ENCODE measurements around the gene SRP68.
A peak's percentile ranks its signal among the peaks of the same experiment; 100 is the strongest.

Gene SRP68

DNA sequence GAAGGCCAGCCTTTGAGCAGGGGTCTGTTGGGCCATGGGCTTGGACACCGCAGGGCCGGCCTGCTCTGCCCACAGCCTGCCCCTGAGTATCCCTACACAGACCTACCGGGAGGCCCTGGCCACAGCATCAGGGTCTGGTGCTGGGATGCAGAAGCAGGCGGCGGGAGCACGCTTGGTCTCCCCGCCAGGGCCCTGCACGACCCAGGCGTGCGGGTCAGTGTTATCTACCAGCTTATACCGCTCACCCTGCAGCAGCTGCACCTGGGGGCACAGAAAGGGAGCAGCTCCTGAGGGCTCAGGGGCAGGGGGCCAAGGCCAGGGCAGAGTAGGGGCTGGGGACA, 54.0 kb downstream of the SRP68 start:
- H3K4me3 ChIP-seq (ENCODE audit: low read length) = no peak overlapping the region
- H3K79me1 ChIP-seq (ENCODE audit: low read length) = no peaks in the 10 kb centered on the region
- WGBS (ENCODE audit: extremely low coverage, insufficient coverage, low lambda C conversion rate) = no CpG with 5 or more reads among the region's 11 CpGs
- no peak overlapping the region for H4K5ac ChIP-seq (ENCODE audit: low read length)
- no peaks in the 10 kb centered on the region for H3K36me3 ChIP-seq (ENCODE audit: control insufficient read depth, insufficient read depth, low read length)
- DNase-seq = no peak
- H4K8ac ChIP-seq (ENCODE audit: low read depth, low read length) = no peak overlapping the region
- no peak overlapping the region for H2BK120ac ChIP-seq (ENCODE audit: low read depth, low read length)
- no peak overlapping the region for H3K56ac ChIP-seq (ENCODE audit: low read length)
- no peak overlapping the region for H2AK5ac ChIP-seq (ENCODE audit: low read length)
- H3K79me2 ChIP-seq (ENCODE audit: control insufficient read depth, insufficient read depth, low read length) = no peaks in the 10 kb centered on the region
- no peak overlapping the region for H3K9ac ChIP-seq (ENCODE audit: low read length)
- H2BK15ac ChIP-seq (replicated peaks; ENCODE audit: low read depth) = no peak overlapping the region
- H3K27ac ChIP-seq (ENCODE audit: low read depth, low read length) = no peak overlapping the region
- no peaks in the 10 kb centered on the region for H3K4me1 ChIP-seq (ENCODE audit: control insufficient read depth, low read depth, low read length)
- no peak overlapping the region for H3K4me2 ChIP-seq (ENCODE audit: low read length)
- no peak overlapping the region for H3K4ac ChIP-seq (ENCODE audit: low read depth, low read length)
- H3K18ac ChIP-seq (ENCODE audit: low read length) = no peak overlapping the region
- H3K23ac ChIP-seq (ENCODE audit: low read length) = no peak overlapping the region
- no peaks in the 10 kb centered on the region for H3K27me3 ChIP-seq (ENCODE audit: insufficient read depth, low read length, poor library complexity)
- no peak overlapping the region for H2BK5ac ChIP-seq (ENCODE audit: low read length)

DNA sequence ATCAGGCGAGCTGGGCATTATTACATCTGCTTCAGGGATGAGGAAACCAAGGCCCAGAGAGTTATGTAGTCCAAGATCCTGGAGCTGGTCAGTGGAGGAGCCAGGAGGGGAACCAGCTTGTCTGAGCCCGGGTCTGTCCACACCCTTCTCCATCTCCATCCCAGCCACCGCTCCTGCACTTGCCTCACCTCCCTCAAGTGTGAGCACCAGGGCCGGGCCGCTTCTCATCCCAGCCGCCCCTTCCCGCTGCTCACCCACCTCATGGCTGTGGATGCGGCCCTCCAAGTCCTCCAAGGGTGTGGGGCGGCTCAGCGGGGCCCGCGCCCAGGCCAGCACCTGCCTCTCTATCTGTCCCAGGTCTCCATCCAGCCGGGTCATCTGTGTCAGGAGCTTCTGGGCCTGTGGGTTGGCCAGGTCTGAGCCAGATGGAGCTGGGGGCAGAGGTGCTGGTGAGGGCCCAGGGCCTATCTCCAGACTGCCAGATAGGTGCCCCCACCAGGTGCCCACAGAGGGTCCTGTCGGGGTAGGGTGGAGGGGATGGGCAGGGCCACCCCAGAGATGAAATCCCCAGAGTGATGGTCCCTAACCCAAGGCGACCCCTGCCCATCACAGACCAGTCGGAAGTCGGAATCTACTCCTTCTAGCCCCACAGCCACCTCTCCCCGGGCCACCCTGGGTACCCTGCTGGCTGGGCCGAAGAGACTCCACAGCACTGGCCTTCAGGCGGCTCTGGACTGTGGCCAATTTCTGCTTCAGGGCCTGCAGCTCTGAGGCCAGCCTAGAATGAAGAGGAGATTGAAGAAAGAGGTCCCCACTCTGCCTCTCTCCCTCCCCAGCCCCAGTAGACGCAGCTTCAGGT, 54.6 kb downstream of the SRP68 start:
- Histone ChIP-seq H4K8ac (ENCODE audit: low read depth, low read length) (no peak overlapping the region), H3K4me1 (ENCODE audit: control insufficient read depth, low read depth, low read length) (no peaks in the 10 kb centered on the region), H3K27ac (ENCODE audit: low read depth, low read length) (no peak overlapping the region), H3K9ac (ENCODE audit: low read length) (no peak overlapping the region), H2AK5ac (ENCODE audit: low read length) (no peak overlapping the region), H3K79me2 (ENCODE audit: control insufficient read depth, insufficient read depth, low read length) (no peaks in the 10 kb centered on the region), H3K4me2 (ENCODE audit: low read length) (no peak overlapping the region), H3K79me1 (ENCODE audit: low read length) (no peaks in the 10 kb centered on the region), H3K23ac (ENCODE audit: low read length) (no peak overlapping the region), H3K4ac (ENCODE audit: low read depth, low read length) (no peak overlapping the region), H2BK5ac (ENCODE audit: low read length) (no peak overlapping the region), H3K18ac (ENCODE audit: low read length) (no peak overlapping the region), H3K4me3 (ENCODE audit: low read length) (no peak overlapping the region), H4K5ac (ENCODE audit: low read length) (no peak overlapping the region), H3K27me3 (ENCODE audit: insufficient read depth, low read length, poor library complexity) (no peaks in the 10 kb centered on the region), H3K36me3 (ENCODE audit: control insufficient read depth, insufficient read depth, low read length) (no peaks in the 10 kb centered on the region), H2BK120ac (ENCODE audit: low read depth, low read length) (no peak overlapping the region), H2BK15ac (replicated peaks; ENCODE audit: low read depth) (no peak overlapping the region), H3K56ac (ENCODE audit: low read length) (no peak overlapping the region)
- no peak for DNase-seq
- no CpG with 5 or more reads among the region's 21 CpGs for WGBS (ENCODE audit: extremely low coverage, insufficient coverage, low lambda C conversion rate)

DNA sequence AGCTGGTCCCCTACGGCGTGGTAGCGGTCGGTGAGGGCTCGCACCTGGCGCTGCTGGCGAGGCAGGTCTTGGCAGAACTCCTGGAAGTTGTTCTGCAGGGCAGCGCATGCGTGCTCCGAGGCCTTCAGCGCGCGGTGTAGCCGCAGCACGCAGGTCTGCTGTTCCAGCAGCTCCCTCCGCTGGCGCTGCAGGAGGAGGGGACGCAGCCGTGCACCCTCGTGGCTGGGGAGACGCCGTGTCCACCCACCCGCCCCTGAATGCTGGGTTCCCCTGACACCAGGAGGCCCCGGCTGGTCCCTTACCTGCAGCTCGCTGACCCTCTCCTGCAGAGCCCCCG, 57.4 kb downstream of the SRP68 start:
- no peaks in the 10 kb centered on the region for H3K36me3 ChIP-seq (ENCODE audit: control insufficient read depth, insufficient read depth, low read length)
- no peak overlapping the region for H2BK15ac ChIP-seq (replicated peaks; ENCODE audit: low read depth)
- H3K4me2 ChIP-seq (ENCODE audit: low read length) = no peak overlapping the region
- H3K4me1 ChIP-seq (ENCODE audit: control insufficient read depth, low read depth, low read length) = no peaks in the 10 kb centered on the region
- no peak overlapping the region for H2BK120ac ChIP-seq (ENCODE audit: low read depth, low read length)
- no peak overlapping the region for H3K23ac ChIP-seq (ENCODE audit: low read length)
- no peak overlapping the region for H3K4ac ChIP-seq (ENCODE audit: low read depth, low read length)
- DNase-seq = no peak
- H3K27me3 ChIP-seq (ENCODE audit: insufficient read depth, low read length, poor library complexity) = no peaks in the 10 kb centered on the region
- WGBS (ENCODE audit: extremely low coverage, insufficient coverage, low lambda C conversion rate) = no CpG with 5 or more reads among the region's 26 CpGs
- H3K27ac ChIP-seq (ENCODE audit: low read depth, low read length) = no peak overlapping the region
- H4K5ac ChIP-seq (ENCODE audit: low read length) = no peak overlapping the region
- H2AK5ac ChIP-seq (ENCODE audit: low read length) = no peak overlapping the region
- H3K79me2 ChIP-seq (ENCODE audit: control insufficient read depth, insufficient read depth, low read length) = no peaks in the 10 kb centered on the region
- H3K56ac ChIP-seq (ENCODE audit: low read length) = no peak overlapping the region
- H3K4me3 ChIP-seq (ENCODE audit: low read length) = no peak overlapping the region
- no peak overlapping the region for H3K9ac ChIP-seq (ENCODE audit: low read length)
- H4K8ac ChIP-seq (ENCODE audit: low read depth, low read length) = no peak overlapping the region
- H3K79me1 ChIP-seq (ENCODE audit: low read length) = no peaks in the 10 kb centered on the region
- H2BK5ac ChIP-seq (ENCODE audit: low read length) = no peak overlapping the region
- H3K18ac ChIP-seq (ENCODE audit: low read length) = no peak overlapping the region

DNA sequence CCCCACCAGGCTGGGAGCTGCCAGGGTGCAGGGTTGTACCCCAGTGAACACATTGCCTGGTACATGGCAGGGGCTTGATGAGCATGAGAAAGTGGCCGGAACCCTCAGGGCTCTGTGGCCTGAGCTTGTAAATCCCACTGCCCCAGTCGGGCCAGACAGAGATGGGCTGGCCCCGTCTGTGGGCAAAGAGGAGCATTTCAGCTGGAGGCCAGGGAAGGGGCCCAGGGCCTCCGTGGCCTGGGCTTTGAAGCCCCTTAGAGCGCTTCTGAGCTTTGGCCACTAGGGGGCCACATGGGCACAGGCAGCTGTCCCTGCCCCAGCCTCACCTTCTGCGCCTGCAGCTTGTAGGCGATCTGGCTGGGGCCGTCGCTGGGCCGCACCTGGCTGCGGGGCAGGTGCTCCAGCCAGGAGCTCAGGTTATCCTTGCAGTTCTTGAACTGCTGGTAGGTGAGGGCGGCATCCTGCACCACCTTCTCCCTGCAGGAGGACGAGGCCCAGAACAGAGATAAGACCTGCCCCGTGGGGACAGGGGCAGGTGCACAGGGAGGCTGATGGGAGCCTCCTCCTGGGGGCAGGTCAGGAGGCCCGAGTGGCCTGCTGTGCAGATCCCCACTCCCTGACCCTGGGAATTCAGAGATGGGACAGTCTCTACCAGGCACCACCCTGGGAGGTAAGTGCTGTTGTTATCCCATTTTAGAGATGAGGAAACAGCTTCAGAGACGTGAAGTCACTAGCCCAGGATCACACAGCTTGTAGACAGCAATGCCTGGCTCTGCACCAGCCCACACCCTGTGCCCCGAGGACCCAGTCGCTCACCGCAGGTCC, 58.0 kb downstream of the SRP68 start:
- Histone ChIP-seq H3K79me1 (ENCODE audit: low read length) (no peaks in the 10 kb centered on the region), H3K27ac (ENCODE audit: low read depth, low read length) (no peak overlapping the region), H2BK5ac (ENCODE audit: low read length) (no peak overlapping the region), H4K5ac (ENCODE audit: low read length) (no peak overlapping the region), H3K36me3 (ENCODE audit: control insufficient read depth, insufficient read depth, low read length) (no peaks in the 10 kb centered on the region), H3K18ac (ENCODE audit: low read length) (no peak overlapping the region), H3K56ac (ENCODE audit: low read length) (peak overlapping the region; percentile 52), H3K4me3 (ENCODE audit: low read length) (no peak overlapping the region), H3K79me2 (ENCODE audit: control insufficient read depth, insufficient read depth, low read length) (no peaks in the 10 kb centered on the region), H3K4me1 (ENCODE audit: control insufficient read depth, low read depth, low read length) (no peaks in the 10 kb centered on the region), H3K23ac (ENCODE audit: low read length) (no peak overlapping the region), H3K27me3 (ENCODE audit: insufficient read depth, low read length, poor library complexity) (no peaks in the 10 kb centered on the region), H2BK15ac (replicated peaks; ENCODE audit: low read depth) (no peak overlapping the region), H2AK5ac (ENCODE audit: low read length) (no peak overlapping the region), H3K9ac (ENCODE audit: low read length) (no peak overlapping the region), H2BK120ac (ENCODE audit: low read depth, low read length) (no peak overlapping the region), H3K4ac (ENCODE audit: low read depth, low read length) (no peak overlapping the region), H3K4me2 (ENCODE audit: low read length) (no peak overlapping the region), H4K8ac (ENCODE audit: low read depth, low read length) (no peak overlapping the region)
- no CpG with 5 or more reads among the region's 19 CpGs for WGBS (ENCODE audit: extremely low coverage, insufficient coverage, low lambda C conversion rate)
- DNase-seq = peak; percentile 86

DNA sequence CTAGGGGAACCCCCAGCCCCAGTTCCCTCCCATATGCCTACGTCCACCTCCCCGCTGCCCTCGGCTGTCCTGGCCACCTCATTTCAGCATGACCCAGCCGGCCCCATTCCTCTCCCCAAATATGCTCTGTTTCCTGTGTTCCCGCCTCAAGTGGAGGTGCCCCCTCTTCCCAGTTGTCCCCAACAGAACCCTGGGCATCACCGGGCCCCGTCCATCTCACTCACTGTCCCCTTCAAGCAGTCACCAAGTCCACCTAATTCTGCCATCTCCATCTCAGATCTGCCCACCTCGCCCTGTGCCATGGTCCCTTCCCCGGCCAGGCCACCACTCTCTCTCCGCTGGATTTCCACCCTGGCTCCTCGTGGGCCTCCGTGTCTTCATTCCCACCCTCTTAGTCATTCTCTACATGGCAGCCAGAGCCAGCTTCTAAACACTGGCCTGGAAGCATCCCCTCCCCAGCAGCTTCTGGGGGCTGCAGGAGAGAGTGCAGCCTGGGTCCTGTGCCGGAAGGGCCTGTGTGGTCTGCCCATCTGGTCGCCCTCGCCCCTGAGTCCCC, 58.9 kb downstream of the SRP68 start:
- no peak overlapping the region for H3K4me3 ChIP-seq (ENCODE audit: low read length)
- no peak overlapping the region for H2BK5ac ChIP-seq (ENCODE audit: low read length)
- H2BK120ac ChIP-seq (ENCODE audit: low read depth, low read length) = no peak overlapping the region
- no peak overlapping the region for H3K4ac ChIP-seq (ENCODE audit: low read depth, low read length)
- no peak overlapping the region for H2AK5ac ChIP-seq (ENCODE audit: low read length)
- no peak overlapping the region for H3K23ac ChIP-seq (ENCODE audit: low read length)
- peak overlapping the region; percentile 15 for H3K56ac ChIP-seq (ENCODE audit: low read length)
- no peaks in the 10 kb centered on the region for H3K79me1 ChIP-seq (ENCODE audit: low read length)
- no peak overlapping the region for H4K8ac ChIP-seq (ENCODE audit: low read depth, low read length)
- no peaks in the 10 kb centered on the region for H3K79me2 ChIP-seq (ENCODE audit: control insufficient read depth, insufficient read depth, low read length)
- no peaks in the 10 kb centered on the region for H3K36me3 ChIP-seq (ENCODE audit: control insufficient read depth, insufficient read depth, low read length)
- H3K18ac ChIP-seq (ENCODE audit: low read length) = no peak overlapping the region
- no peak overlapping the region for H3K4me2 ChIP-seq (ENCODE audit: low read length)
- no CpG with 5 or more reads among the region's 15 CpGs for WGBS (ENCODE audit: extremely low coverage, insufficient coverage, low lambda C conversion rate)
- no peak overlapping the region for H3K27ac ChIP-seq (ENCODE audit: low read depth, low read length)
- H4K5ac ChIP-seq (ENCODE audit: low read length) = no peak overlapping the region
- no peaks in the 10 kb centered on the region for H3K27me3 ChIP-seq (ENCODE audit: insufficient read depth, low read length, poor library complexity)
- H2BK15ac ChIP-seq (replicated peaks; ENCODE audit: low read depth) = no peak overlapping the region
- no peak for DNase-seq
- no peaks in the 10 kb centered on the region for H3K4me1 ChIP-seq (ENCODE audit: control insufficient read depth, low read depth, low read length)
- H3K9ac ChIP-seq (ENCODE audit: low read length) = no peak overlapping the region
